GM18909 (cell line): ENCODE results near the gene TSBP1.
A peak's percentile ranks its signal among the peaks of the same experiment; 100 is the strongest.
"Not testable (repeated sequence)": the region's sequence is repeated elsewhere in the genome, so short reads cannot be mapped to it uniquely, and the experiment has no call there.

Experiments used
- ATAC-seq: cut with Tn5 transposase; IDR thresholded peaks from one replicate; pipeline ENCODE4 v1.9.1; 2021; ENCODE audit warnings: mild to moderate bottlenecking; ENCODE audit not compliant: unreplicated experiment, poor library complexity

Gene TSBP1

GRCh38 chr6:32294566-32294965, 77.1 kb downstream of the TSBP1 start:
- ATAC-seq = no peak

- no peak for ATAC-seq
Observed at GRCh38 chr6:32293695-32294094, 78.0 kb downstream of the TSBP1 start.

DNA sequence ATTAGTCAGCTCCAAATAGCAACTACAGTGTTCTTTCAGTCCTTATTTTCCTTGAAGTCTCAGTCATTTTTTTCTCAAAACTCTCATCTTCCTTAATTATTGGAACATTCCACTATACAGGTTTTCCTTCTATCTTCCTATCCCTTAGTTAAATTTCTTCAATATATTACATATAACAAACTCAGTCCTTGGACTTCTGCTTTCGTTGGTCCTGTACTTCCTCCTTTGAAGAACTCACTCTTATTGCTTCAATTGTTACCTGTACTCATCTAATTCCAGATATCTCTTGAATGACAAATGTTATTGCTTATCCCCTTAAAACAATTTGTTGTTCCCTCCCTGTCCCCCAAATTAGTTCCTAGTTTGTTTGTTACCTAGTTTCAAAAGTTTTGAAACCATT, 80.2 kb downstream of the TSBP1 start:
- ATAC-seq = no peak

GRCh38 chr6:32290886-32291450, 80.7 kb downstream of the TSBP1 start:
- no peak for ATAC-seq

- no peak for ATAC-seq
Observed at GRCh38 chr6:32288426-32288825, 83.3 kb downstream of the TSBP1 start.

DNA sequence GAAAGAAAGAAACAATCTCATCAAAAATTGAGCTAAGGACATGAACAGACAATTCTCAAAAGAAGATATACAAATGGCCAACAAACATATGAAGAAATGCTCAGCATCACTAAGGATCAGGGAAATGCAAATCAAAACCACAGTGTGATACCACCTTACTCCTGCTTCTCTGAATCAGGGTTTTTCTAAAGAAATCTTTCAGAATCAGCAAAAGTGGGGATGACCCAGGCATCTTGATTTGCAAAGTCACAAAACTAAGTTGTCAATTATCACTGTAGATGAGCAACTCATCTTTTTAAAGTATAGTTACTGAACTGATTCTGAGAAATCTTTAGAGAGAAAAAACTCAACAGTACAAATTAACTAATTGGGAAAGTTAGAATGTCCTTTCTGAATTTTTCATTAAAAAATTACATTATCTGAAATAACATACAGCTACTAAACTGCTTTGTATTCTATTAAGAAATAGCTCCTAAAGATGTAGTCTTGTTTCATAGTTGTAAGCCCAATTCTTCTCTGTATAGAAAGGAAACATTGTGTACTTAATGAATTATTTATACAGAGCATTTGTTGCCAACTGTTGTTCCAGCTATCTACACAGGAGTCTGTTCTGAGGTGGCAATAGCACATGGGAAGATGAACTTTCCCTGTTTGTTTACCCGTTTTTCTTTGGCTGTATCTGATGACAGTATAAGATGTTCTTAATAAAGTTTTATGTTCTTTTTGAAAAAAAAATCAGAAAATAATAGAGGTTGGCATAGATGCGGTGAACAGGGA, 97.7 kb downstream of the TSBP1 start:
- ATAC-seq = not testable (repeated sequence)

DNA sequence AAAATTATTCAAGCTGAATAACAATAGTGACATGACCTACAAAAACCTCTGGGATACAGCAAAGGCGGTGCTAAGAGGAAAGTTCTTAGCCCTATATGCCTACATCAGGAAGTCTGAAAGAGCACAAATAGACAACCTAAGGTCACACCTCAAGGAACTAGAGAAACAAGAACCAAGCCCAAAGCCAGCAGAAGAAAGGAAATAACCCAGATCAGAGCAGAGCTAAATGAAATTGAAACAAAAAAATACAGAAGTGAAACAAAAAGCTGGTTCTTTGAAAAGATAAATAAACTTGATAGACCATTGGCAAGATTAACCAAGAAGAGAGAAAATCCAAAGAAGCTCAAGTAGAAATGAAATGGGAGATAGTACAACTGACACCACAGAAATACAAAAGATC, 100.3 kb downstream of the TSBP1 start:
- ATAC-seq = no peak

DNA sequence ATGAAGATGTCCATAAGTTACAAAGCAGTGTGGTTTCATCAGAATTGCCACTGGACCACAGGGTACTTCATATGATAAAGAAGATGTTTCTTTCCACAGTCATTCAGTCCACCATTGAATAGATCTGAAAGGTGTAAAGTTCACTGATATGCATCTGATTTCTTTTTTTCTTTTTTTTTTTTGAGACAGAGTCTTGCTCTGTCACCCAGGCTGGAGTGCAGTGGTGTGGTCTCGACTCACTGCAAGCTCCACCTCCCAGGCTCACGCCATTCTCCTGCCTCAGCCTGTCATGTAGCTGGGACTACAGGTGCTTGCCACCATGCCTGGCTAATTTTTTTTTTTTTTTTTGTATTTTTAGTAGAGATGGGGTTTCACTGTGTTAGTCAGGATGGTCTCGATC, 103.2 kb downstream of the TSBP1 start:
- ATAC-seq = peak; percentile 50

DNA sequence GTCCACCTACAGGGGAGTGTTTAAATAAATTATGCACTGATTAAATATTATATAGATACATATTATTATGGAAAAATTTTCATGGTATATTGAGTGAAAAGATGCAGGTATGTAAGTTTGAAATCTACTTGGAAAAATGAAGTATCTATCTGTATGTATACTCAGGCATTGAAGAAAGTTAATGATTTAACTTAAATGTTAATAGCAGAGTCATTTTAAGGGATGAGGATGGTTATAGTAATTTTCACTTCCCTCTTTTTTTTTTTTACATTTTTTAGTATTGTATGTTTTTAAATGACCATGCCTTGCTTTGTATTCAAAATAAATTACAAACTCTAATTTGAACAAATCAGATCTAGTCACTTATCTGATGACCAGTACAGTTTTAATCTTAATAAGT, 104.7 kb downstream of the TSBP1 start:
- ATAC-seq = no peak

DNA sequence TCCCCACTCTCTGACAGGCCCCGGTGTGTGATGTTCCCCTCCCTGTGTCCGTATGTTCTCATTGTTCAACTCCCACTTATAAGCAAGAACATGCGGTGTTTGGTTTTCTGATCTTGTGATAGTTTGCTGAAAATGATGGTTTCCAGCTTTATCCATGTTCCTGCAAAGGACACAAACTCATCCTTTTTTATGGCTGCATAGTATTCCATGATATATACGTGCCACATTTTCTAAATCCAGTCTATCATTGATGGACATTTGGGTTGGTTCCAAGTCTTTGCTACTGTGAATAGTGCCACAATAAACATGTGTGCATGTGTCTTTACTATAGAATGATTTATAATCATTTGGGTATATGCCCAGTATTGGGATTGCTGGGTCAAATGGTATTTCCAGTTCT, 114.4 kb downstream of the TSBP1 start:
- ATAC-seq = not testable (repeated sequence)

- no peak for ATAC-seq
Observed at GRCh38 chr6:32255199-32256153, 116.2 kb downstream of the TSBP1 start.

DNA sequence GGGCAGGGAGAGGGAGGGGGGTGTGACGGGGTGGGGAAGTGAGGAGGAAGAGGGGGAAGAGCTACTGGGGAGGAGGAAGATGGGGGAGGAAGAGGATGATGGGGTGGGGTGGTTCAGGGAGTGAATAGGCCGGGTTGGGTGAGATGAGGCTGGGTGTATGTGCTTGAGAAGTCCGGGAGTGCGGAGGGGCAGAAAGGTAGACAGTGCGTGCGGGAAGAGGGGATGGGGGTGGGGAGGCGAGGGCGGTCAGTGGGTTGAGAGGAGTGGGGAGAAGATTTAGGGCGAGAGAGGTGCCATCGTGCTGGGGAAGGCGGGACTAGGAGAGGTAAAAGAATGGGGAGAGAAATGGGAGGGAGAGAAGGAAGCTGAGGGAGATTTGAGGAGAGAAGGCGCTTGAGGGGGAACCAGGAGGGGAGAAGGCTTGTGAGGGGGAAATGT, 116.9 kb downstream of the TSBP1 start:
- no peak for ATAC-seq

DNA sequence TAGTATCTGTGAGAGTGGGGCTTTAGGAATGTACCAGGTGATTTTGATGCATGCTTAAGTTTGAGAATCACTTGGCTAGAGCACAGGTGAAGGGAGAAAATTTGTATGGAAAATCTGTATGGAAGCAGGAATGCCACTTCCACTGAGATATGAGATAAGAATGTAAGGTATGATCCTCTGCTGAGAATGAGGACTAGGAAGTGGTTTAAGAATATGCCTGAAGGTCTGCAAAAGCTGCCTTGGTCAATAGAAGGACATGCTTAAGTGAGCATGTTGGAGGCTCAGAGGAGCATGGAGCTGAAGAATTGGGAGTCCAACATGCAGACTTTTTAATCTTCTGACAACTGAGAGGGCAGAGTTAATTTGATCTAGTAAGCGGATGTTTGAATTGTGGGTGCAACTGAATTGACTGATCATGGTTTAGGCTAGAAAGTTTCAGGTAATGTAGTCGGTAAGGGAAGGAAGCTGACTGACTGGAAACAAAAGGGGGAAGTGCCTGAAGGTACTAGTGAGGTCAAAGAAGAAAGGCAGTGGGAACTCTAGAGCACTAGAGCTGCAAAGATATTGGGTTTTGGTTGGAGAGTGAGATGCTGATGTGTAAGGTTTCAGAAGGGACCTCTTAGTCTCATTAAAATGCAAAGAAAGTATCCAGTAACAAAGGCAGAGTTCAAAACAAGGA, 119.2 kb downstream of the TSBP1 start:
- ATAC-seq = no peak

GRCh38 chr6:32249262-32249661, 122.4 kb downstream of the TSBP1 start:
- no peak for ATAC-seq

GRCh38 chr6:32247401-32247800, 124.3 kb downstream of the TSBP1 start:
- no peak for ATAC-seq

- ATAC-seq = no peak
Observed at GRCh38 chr6:32244946-32245398, 126.7 kb downstream of the TSBP1 start.

DNA sequence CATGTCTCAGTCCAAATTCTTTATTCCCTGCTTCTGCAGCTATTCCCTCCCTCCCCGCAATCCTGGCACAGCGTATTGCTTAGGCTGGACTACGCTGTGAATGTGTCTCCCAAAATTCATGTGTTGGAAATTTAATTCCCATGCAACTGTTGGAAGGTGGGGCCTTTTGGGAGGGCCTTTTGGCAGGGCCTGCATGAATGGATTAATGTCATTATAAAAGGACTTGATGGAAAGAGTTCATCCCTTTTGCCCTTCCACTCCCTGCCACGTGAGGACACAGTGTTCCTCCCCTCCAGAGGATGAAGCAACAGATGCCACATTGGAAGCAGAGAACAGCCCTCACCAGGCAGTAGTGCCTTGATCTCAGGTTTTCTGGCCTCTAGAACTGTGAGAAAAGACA, 127.4 kb downstream of the TSBP1 start:
- ATAC-seq = no peak
